AG09309 (cell line): ENCODE measurements around the gene ZNF492.

Experiments
- DNase-seq: peaks from one replicate; pipeline ENCODE4 v3.0.0-alpha.2; 2010; ENCODE audit warnings: low read depth
- H3K4me3 ChIP-seq: 2 replicates; pipeline ENCODE4 v1.5.1; 2011; ENCODE audit warnings: mild to moderate bottlenecking, low read depth, low read length, moderate library complexity; ENCODE audit not compliant: control insufficient read depth
- TF ChIP-seq, protein P1 (sequence below): IDR thresholded peaks from 2 replicates; pipeline ENCODE4 v1.5.1; 2011; ENCODE audit warnings: mild to moderate bottlenecking, low read depth, low read length, inconsistent platforms; ENCODE audit not compliant: insufficient read depth, control insufficient read depth; ENCODE audit errors: missing control alignments

ZNF492 gene

GRCh38 chr19:22603518-22604440 is 30.3 kb upstream of the ZNF492 start:
- no peak for DNase-seq

GRCh38 chr19:22604571-22605274 is 29.4 kb upstream of the ZNF492 start:
- TF ChIP-seq, protein P1, sequence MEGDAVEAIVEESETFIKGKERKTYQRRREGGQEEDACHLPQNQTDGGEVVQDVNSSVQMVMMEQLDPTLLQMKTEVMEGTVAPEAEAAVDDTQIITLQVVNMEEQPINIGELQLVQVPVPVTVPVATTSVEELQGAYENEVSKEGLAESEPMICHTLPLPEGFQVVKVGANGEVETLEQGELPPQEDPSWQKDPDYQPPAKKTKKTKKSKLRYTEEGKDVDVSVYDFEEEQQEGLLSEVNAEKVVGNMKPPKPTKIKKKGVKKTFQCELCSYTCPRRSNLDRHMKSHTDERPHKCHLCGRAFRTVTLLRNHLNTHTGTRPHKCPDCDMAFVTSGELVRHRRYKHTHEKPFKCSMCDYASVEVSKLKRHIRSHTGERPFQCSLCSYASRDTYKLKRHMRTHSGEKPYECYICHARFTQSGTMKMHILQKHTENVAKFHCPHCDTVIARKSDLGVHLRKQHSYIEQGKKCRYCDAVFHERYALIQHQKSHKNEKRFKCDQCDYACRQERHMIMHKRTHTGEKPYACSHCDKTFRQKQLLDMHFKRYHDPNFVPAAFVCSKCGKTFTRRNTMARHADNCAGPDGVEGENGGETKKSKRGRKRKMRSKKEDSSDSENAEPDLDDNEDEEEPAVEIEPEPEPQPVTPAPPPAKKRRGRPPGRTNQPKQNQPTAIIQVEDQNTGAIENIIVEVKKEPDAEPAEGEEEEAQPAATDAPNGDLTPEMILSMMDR, result no peak
- no peak overlapping the region for H3K4me3 ChIP-seq
- no peak for DNase-seq

More at GRCh38 chr19:22603518-22604440, 30.3 kb upstream of the ZNF492 start:
- TF ChIP-seq, protein P1, result no peak
- no peak overlapping the region for H3K4me3 ChIP-seq

- DNase-seq, result no peak
Observed at GRCh38 chr19:22605275-22606211, 28.6 kb upstream of the ZNF492 start.

DNA sequence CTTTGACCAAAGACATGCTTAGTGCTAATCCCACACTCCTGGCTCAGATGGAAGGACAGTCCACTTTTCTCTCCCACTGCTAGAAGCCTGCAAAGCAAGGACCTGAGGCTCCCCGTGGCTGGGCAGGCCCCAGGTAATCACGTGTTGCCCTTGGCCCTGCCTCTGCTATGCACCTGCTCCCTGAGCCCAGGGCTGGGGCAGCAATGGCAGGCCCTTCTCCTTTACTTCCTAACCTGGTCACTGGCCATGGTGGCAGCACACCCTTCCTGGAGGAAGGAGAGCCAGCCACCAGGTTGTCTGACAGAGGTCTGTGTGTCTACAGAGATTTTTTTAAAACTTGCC is 27.9 kb upstream of the ZNF492 start:
- DNase-seq, result no peak
- H3K4me3 ChIP-seq, result no peak overlapping the region
- TF ChIP-seq, protein P1, result no peak

More at GRCh38 chr19:22605275-22606211, 28.6 kb upstream of the ZNF492 start:
- TF ChIP-seq, protein P1, result no peak
- no peak overlapping the region for H3K4me3 ChIP-seq

GRCh38 chr19:22606954-22607652 is 27.0 kb upstream of the ZNF492 start:
- no peak overlapping the region for H3K4me3 ChIP-seq
- TF ChIP-seq, protein P1, result no peak
- no peak for DNase-seq
